H1 (cell line): Measurements from ENCODE around the gene MEF2B.

ENCODE experiments used
- ASH2L ChIP-seq: fragments of 200-600, 300-600 bp; sonication (generic); IDR thresholded peaks from one replicate; pipeline ENCODE4 v1.7.1; 2017; ENCODE audit warnings: low read length
- CEBPB ChIP-seq: IDR thresholded peaks from 2 replicates; pipeline ENCODE4 v1.6.1; 2012; ENCODE audit warnings: low read depth, low read length
- EZH2 ChIP-seq: fragments of 200-600 bp; sonication (generic); IDR thresholded peaks from 2 replicates; pipeline ENCODE4 v1.7.1; 2012; ENCODE audit warnings: low read depth, mild to moderate bottlenecking, moderate library complexity, low read length, inconsistent platforms; ENCODE audit not compliant: severe bottlenecking
- NRF1 ChIP-seq: IDR thresholded peaks from 2 replicates; pipeline ENCODE4 v1.6.1; 2011; ENCODE audit warnings: mild to moderate bottlenecking, low read depth, low read length, improper control_type of control experiment
- PHF8 ChIP-seq: fragments of 200-600 bp; sonication (generic); conservative IDR thresholded peaks from 2 replicates; pipeline ENCODE4 v1.7.1; 2012; ENCODE audit warnings: low read depth, mild to moderate bottlenecking, inconsistent platforms, low read length, moderate library complexity
- POLR2A ChIP-seq, 2 experiments: IDR thresholded peaks; 1 replicate in 1 of 2; 2 replicates in 1 of 2; pipeline ENCODE4 v1.6.1; 2011; ENCODE audit warnings: low read depth in 2 of 2, low read length in 2 of 2, mild to moderate bottlenecking in 2 of 2; ENCODE audit errors: control extremely low read depth in 1 of 2
- POLR2AphosphoS5 ChIP-seq: IDR thresholded peaks from 2 replicates; pipeline ENCODE4 v1.6.1; 2011; ENCODE audit warnings: low read depth, low read length
- RAD21 ChIP-seq, 2 experiments: IDR thresholded peaks in 1 of 2; conservative IDR thresholded peaks in 1 of 2; 2 replicates each; pipeline ENCODE4 v1.6.1; 2011; ENCODE audit warnings: low read depth in 2 of 2, low read length in 2 of 2, improper control_type of control experiment in 1 of 2, inconsistent platforms in 1 of 2, mild to moderate bottlenecking in 1 of 2, moderate library complexity in 1 of 2
- SIN3A ChIP-seq, 2 experiments: IDR thresholded peaks in 1 of 2; conservative IDR thresholded peaks in 1 of 2; 2 replicates each; pipeline ENCODE4 v1.6.1; 2011 to 2012; ENCODE audit warnings: low read length in 2 of 2, improper control_type of control experiment in 1 of 2, low read depth in 1 of 2, mild to moderate bottlenecking in 1 of 2
- TCF12 ChIP-seq: IDR thresholded peaks from 2 replicates; pipeline ENCODE4 v1.6.1; 2011; ENCODE audit warnings: low read depth, mild to moderate bottlenecking, low read length
- TF ChIP-seq, protein P1 (sequence below), 3 experiments: IDR thresholded peaks; 1 replicate in 2 of 3; 2 replicates in 1 of 3; pipeline versions ENCODE4 v1.5.1 to v1.6.1; 2011; ENCODE audit warnings: low read length in 3 of 3, mild to moderate bottlenecking in 3 of 3, inconsistent platforms in 2 of 3, low read depth in 1 of 3, moderate library complexity in 1 of 3; ENCODE audit not compliant: insufficient read depth in 1 of 3; ENCODE audit errors: control extremely low read depth in 1 of 3
- TF ChIP-seq, protein P2 (sequence below): IDR thresholded peaks from 2 replicates; pipeline ENCODE4 v1.6.1; 2011; ENCODE audit warnings: low read length, improper control_type of control experiment
- TF ChIP-seq, protein P3 (sequence below): IDR thresholded peaks from 2 replicates; pipeline ENCODE4 v1.6.1; 2012; ENCODE audit warnings: inconsistent platforms

DNA sequence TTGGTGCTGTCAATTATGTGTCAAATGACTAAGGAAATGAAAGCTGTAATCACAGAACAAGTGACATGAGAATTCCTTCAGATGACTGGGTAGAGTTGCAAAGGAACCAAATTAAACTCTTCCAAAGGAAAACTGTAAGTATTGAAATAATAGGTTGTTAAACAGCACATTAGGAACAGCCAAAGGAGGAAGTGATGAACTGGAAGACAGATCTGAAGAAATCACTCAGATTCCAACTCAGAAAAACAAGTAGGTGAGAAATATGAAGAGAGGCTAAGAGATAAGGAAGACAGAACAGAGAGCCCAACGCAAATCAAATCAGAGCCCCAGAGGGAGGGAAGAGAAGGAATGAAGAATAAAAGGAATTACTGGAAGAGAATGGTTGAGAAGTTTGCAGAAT is 47.2 kb downstream of the MEF2B start:
- no peak for TF ChIP-seq NRF1
- no peak for TF ChIP-seq EZH2
- no peak for TF ChIP-seq CEBPB
- no peak for TF ChIP-seq TCF12
- no peak for TF ChIP-seq ASH2L
- TF ChIP-seq, protein P1, sequence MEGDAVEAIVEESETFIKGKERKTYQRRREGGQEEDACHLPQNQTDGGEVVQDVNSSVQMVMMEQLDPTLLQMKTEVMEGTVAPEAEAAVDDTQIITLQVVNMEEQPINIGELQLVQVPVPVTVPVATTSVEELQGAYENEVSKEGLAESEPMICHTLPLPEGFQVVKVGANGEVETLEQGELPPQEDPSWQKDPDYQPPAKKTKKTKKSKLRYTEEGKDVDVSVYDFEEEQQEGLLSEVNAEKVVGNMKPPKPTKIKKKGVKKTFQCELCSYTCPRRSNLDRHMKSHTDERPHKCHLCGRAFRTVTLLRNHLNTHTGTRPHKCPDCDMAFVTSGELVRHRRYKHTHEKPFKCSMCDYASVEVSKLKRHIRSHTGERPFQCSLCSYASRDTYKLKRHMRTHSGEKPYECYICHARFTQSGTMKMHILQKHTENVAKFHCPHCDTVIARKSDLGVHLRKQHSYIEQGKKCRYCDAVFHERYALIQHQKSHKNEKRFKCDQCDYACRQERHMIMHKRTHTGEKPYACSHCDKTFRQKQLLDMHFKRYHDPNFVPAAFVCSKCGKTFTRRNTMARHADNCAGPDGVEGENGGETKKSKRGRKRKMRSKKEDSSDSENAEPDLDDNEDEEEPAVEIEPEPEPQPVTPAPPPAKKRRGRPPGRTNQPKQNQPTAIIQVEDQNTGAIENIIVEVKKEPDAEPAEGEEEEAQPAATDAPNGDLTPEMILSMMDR (IDR thresholded peaks at IDR 0.05; ENCODE audit: control extremely low read depth in 1 of 3, insufficient read depth in 1 of 3, low read depth in 1 of 3, low read length in 3 of 3), result no peak
- TF ChIP-seq, protein P2, sequence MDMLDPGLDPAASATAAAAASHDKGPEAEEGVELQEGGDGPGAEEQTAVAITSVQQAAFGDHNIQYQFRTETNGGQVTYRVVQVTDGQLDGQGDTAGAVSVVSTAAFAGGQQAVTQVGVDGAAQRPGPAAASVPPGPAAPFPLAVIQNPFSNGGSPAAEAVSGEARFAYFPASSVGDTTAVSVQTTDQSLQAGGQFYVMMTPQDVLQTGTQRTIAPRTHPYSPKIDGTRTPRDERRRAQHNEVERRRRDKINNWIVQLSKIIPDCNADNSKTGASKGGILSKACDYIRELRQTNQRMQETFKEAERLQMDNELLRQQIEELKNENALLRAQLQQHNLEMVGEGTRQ, result no peak
- TF ChIP-seq PHF8, result no peak
- TF ChIP-seq, protein P3, sequence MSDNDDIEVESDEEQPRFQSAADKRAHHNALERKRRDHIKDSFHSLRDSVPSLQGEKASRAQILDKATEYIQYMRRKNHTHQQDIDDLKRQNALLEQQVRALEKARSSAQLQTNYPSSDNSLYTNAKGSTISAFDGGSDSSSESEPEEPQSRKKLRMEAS, result no peak
- no peak for TF ChIP-seq RAD21 (IDR thresholded peaks at IDR 0.05 in 1 of 2, conservative IDR thresholded peaks at IDR 0.05 in 1 of 2; ENCODE audit: low read depth in 2 of 2, low read length in 2 of 2)
- TF ChIP-seq POLR2AphosphoS5, result no peak
- TF ChIP-seq POLR2A (IDR thresholded peaks at IDR 0.05; ENCODE audit: control extremely low read depth in 1 of 2, low read depth in 2 of 2, low read length in 2 of 2), result no peak
- no peak for TF ChIP-seq SIN3A (conservative IDR thresholded peaks at IDR 0.05 in 1 of 2, IDR thresholded peaks at IDR 0.05 in 1 of 2; ENCODE audit: low read depth in 1 of 2, low read length in 2 of 2)
